Activated naive CD4-positive, alpha-beta T cell treated with anti-CD3 and anti-CD28 coated beads, Interleukin-2, amount 50 U/mL, for 72 hours (primary cell): Measurements from ENCODE around the gene MXRA8. TPM values are rescaled to one million over a fixed set of nuclear protein-coding genes. Genes with fewer than 3 reads are reported as not detected.
A peak's percentile ranks its signal among the peaks of the same experiment; 100 is the strongest.
"Not testable (repeated sequence)": the region's sequence is repeated elsewhere in the genome, so short reads cannot be mapped to it uniquely, and the experiment has no call there.

Source experiments
- ATAC-seq, 2 donors: fragments of 150-1000 bp; cut with Tn5 transposase; 2 replicates each; pipeline ENCODE4 v1.10.0; 2021; ENCODE audit warnings: mild to moderate bottlenecking in 2 of 2, moderate library complexity in 2 of 2
- DNase-seq, 2 donors: peaks; one replicate each; pipeline ENCODE4 v3.0.0; 2021 to 2022; ENCODE audit warnings: low spot score in 2 of 2
- H3K27ac Mint-ChIP-seq, 2 donors: one replicate each; pipeline ENCODE4 v1.8.0; 2022; ENCODE audit warnings: mild to moderate bottlenecking in 2 of 2, mixed read lengths in 2 of 2
- H3K36me3 Mint-ChIP-seq, 2 donors: one replicate each; pipeline ENCODE4 v1.8.0; 2022; ENCODE audit warnings: mixed read lengths in 2 of 2
- H3K9me3 Mint-ChIP-seq, 2 donors: one replicate each; pipeline ENCODE4 v1.8.0; 2022; ENCODE audit warnings: mixed read lengths in 2 of 2
- total RNA-seq, 2 donors: library from RNA; stranded (reverse); gene quantifications; one replicate each; pipeline ENCODE4 v1.2.3, GENCODE V29; 2022

Gene MXRA8
- total RNA-seq, 2 donors from 2014 or later, result 0.66 TPM; not detected in 1

DNA sequence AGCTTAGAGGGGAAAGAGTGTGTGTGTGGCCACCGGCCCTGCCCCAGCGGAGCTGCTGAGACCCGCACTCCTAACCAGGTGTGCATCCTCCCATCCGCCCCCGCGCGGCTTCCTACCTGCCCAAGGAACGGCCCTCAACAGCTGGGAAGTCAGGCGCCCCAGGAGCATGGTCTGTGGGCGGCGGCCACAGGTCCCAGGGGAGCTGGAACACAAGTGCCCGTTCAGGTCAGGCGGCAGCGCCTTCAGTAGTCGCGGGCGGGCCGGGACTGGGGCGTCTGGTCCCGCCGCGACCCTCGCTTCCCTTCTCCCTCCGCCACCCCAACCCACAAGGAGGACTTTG is 16.2 kb upstream of the MXRA8 start:
- ATAC-seq (no peak), DNase-seq (peak in 1 of 2 donors; percentile 61)
- Mint-ChIP-seq H3K9me3 (no peaks in the 10 kb centered on the region), H3K36me3 (peaks cover 0 to 12% of the 10 kb centered on the region in 2 donors), H3K27ac (peak overlapping the region; percentile 55 to 95)

DNA sequence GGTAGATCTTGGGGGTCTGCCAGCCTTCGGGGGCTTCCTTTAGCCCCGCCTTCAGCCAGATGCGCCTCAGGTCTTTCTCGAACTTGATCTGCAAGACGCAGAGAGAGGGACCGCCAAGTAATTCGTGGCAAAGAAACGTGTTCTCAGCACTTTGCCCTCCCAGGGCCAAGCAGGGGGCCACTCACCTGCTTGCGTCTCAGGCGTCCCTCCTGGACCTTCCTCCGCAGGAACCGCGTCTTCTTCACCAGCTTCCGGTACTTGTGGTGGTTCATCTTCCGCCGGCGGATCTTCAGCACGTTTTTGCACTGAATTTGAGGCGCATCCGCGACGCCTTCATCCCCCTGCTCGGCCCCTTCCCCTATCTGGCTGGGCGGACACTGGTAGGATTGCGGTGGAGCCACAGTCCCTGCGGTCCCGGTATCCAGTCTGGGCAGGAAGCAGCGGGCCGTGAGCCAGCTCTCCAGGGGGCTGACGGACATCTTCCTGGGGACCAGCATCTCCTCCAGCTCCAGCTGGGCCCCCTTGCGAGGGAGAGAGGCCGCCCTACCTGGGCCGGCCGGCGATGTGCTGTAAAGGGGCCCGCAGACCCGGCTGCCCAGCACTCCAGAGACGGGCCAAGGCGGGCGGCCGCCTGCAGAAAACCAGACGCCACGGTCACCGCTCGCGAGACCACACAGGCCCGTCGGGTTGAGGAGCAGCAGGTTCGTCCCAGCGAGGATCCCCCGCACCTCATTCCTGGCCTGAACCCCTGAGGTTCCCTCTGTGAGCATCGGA is 15.6 kb upstream of the MXRA8 start:
- Mint-ChIP-seq H3K36me3 (peaks cover 0 to 12% of the 10 kb centered on the region in 2 donors), H3K9me3 (no peaks in the 10 kb centered on the region), H3K27ac (peak overlapping the region; percentile 79 to 95)
- ATAC-seq (no peak), DNase-seq (no peak)

DNA sequence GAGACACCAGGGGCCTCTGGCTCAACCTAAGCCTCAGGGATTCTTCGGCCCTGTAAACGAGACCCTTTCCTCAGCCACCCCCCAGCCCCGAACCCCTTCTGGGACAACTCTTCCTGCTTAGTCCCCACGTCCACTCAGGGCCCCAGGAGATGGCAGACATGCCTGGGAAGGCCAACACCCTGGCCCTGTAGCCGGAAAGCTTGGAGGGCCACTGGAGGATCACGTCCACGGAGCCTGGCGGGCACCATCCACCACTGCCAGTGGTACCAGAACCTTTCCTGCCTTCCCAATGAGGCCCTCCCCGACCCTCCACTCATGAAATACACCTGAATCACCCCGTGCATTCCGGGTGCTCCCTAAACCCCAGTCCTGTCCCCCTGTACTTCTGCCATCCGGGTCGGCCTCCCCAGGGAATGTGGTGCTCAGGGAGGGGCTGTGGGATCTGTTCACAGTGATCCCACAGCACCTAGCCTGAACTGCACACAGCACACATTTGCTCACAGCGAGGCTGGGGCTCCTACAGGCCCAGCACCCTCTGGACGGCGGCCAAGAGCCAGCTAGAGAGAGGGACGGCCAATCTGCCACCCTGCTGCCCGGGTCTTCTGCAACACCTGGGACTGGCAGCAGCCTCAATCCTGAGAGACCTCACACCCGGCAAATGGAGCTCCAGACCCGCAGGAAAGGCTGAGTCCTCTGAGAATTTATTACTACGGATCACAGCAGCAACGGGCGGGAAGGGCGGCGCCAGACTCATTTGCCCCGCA is 14.9 kb upstream of the MXRA8 start:
- H3K36me3 Mint-ChIP-seq, result peaks cover 0 to 12% of the 10 kb centered on the region in 2 donors
- ATAC-seq, result no peak
- no peaks in the 10 kb centered on the region for H3K9me3 Mint-ChIP-seq
- DNase-seq, result no peak
- peak overlapping the region; percentile 14 to 95 for H3K27ac Mint-ChIP-seq

DNA sequence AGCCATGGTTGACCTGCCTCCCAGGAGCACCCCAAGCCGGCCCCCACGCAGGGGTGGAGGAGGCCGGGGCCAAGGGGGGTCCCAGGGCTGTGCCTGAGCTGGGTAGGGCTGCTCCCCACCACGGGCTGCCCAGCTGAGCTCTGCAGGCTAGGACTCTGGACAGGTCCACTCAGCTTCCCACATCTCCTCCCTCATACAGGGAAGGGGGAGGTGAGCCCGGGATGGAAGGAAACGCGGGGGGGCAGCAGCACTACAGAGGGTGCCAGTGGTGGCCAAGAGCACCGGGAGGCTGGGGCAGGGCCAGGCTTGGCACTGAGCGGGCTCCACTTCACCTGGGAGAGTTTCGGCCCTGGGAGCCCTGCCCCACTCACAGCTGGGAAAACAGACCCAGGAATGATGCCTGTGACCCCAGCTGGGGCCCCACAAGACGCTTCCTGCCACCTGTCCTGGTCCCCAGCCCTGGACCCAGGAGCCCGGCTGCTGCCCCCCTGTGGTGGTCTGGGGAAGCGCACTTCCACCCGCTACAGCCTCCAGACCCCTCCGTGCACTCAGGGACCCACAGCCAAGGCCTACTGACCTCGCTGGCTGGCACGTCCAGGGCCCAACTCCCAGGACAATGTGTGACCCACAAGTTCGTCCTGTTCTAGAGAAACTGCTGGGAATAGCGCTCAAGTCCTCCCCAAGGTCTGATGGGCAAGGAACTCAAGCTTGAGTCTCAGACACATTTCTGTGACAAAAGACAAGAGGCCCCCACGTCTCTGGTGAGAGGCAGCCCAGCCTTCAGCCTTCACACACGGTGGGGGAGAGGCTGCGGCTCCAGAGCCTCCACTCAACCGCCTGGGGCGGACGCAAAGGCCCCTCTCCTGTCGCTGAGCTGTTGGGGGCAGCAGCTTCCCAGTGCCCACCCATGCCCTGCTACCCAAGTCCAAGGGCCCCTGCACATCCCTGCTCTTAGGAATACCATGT is 13.7 kb upstream of the MXRA8 start:
- Mint-ChIP-seq H3K9me3 (no peaks in the 10 kb centered on the region), H3K27ac (no peak overlapping the region), H3K36me3 (peaks cover 0 to 12% of the 10 kb centered on the region in 2 donors)
- ATAC-seq, result peak; percentile 43 to 49
- peak; percentile 77 to 93 for DNase-seq

DNA sequence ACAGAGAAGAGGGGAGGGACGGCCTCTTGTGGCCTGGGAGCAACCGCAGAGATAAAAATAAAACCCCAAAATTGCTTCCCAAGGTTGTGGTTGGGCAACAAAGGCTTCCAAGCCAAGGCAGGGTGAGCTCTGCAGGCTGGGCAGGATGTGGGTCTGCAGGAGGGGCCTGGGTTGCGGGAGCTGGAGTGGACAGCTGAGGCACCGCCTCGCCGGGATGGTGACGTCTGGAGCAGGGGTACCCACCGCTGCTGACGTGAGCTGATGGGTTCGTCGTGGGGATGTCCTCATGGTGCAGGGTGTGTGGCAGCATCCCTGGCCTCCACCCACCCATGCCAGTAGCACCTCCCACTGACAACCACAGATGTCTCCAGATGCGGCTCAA is 13.0 kb upstream of the MXRA8 start:
- H3K9me3 Mint-ChIP-seq, result no peaks in the 10 kb centered on the region
- DNase-seq (peak in 1 of 2 donors; percentile 72), ATAC-seq (peak in 1 of 2 donors; percentile 39)
- H3K27ac Mint-ChIP-seq, result peak overlapping the region; percentile 36 to 53
- H3K36me3 Mint-ChIP-seq, result peaks cover 0 to 12% of the 10 kb centered on the region in 2 donors

DNA sequence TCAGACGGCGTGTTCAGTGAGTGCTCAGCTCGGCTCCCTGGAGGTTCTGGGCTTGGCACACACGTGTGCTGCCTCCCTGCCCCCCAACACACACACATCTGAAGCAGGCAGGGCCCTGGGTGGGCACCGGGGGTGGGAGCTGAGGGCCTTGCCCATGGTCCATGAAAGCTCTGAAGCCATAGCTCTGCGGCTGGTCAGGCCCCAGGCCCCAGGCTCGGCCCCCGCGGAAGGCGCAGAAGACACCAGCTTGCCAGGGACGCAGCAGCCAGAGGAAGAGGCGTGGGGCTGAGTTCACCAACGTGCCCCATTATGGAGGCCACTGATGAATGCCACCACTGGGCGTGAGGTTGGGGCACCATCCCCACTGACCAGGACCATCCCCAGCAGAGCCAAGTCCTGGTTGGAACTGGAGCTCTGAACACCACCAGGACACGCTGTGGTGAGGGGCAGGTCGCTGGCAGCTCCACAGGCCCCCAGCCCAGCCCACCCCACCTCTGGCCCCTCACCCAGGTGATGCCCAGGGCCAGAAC is 12.5 kb upstream of the MXRA8 start:
- ATAC-seq (no peak), DNase-seq (no peak)
- Mint-ChIP-seq H3K36me3 (peaks cover 0 to 12% of the 10 kb centered on the region in 2 donors), H3K27ac (peak overlapping the region; percentile 36 to 53), H3K9me3 (no peaks in the 10 kb centered on the region)

DNA sequence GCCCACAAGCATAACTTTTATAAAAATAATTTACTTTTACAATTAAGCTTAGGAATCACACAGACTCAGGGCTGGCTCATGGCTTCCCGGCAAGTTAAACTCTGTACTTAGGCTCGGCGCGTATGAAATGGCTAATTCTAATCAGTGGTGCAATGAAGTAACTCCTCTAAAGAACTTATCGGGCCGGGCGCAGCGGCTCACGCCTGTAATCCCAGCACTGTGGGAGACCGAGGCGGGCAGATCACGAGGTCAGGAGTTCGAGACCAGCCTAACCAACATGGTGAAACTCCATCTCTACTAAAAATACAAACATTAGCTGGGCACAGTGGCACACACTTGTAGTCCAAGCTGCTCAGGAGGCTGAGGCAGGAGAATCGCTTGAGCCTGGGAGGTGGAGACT is 11.7 kb upstream of the MXRA8 start:
- H3K36me3 Mint-ChIP-seq, ATAC-seq, H3K27ac Mint-ChIP-seq, DNase-seq, H3K9me3 Mint-ChIP-seq: not testable (repeated sequence)

DNA sequence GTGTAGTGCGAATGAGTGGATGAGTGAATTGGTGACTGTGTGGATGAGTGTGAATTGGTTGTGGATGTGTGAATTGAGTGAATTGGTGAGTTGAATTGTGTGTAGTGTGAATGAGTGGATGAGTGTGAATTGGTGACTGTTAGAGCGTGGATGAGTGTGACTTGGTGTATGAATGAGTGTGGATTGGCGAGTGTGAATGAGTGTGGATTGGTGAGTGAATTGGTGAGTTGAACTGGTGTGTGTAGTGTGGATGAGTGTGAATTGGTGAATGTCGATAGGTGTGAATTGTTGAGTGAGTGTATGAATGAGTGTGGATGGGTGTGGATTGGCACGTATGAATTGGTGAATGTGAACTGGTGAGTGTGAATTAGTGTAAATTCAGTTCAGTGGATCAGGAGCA is 9.0 kb upstream of the MXRA8 start:
- Mint-ChIP-seq H3K36me3 (no peaks in the 10 kb centered on the region), H3K9me3 (no peaks in the 10 kb centered on the region), H3K27ac (no peak overlapping the region)
- ATAC-seq (no peak), DNase-seq (no peak)

DNA sequence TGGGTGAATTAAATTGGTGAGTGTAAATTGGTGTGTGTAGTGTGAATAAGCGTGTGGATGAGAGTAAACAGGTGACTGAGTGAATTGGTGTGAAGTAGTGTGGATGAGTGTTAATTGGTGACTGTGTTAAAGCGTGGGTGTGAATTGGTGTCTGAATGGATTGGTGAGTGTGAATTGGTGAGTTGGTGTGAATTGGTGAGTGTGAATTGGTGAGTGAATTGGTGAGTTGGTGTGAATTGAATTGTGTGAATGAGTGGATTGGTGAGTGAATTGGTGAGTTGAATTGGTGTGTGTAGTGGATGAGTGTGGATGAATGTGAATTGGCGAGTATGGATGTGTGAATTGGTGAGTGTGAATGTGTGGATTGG is 8.3 kb upstream of the MXRA8 start:
- Mint-ChIP-seq H3K36me3 (no peaks in the 10 kb centered on the region), H3K9me3 (no peaks in the 10 kb centered on the region), H3K27ac (no peak overlapping the region)
- DNase-seq (no peak), ATAC-seq (no peak)

DNA sequence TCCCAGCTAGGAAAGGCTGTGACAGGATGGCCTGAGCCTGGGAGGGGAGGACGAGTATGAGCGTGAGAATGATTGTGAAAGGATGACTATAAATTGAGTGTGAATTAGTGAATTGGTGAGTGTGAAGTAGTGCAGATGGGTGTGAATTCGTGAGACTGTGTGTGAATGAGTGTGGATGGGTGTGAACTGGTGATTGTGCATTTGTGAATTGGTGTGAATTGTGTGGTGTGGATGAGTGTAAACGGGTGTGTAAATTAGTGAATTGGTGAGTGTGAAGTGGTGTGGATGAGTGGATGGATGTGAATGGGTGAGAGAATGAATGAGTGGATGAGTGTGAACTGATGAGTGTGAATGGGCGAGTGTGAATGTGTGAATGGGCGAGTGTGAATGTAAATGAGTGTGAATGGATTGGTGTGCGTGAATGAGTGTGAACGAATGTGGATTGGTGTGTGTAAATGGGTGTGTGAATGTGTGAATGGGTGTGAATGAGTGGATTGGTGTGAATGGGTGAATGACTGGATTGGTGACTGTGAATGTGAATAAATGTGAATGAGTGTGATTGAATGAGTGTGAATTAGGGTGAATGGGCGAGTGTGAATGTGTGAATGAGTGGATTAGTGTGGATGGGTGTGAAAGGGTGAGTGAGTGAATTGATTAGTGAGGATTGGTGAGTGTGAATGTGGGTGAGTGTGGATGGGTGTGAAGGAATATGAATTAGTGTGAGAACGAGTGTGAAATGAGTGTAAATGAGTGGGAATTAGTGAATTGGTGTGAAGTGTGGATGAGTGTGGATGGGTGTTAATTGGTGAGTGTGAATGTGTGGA is 7.7 kb upstream of the MXRA8 start:
- Mint-ChIP-seq H3K27ac (no peak overlapping the region), H3K36me3 (no peaks in the 10 kb centered on the region), H3K9me3 (no peaks in the 10 kb centered on the region)
- DNase-seq (no peak), ATAC-seq (no peak)

DNA sequence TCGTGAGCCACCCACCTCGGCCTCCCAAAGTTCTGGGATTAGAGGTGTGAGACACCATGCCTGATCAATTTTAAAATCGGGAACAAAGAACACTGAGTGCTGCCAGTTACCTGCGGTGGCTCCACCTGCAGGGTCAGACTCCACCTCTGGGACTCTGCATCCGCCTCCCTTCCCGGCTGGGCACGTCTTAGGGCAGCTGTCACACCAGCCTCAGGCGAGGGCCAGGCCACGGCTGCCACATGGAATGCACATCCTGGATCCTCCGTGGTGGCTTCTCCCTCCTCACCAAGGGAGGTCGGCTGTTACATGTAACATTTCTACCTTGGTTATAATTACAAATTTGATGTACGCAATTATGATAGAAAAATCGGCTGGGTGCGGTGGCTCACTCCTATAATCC is 5.9 kb upstream of the MXRA8 start:
- Mint-ChIP-seq H3K27ac (no peak overlapping the region), H3K36me3 (no peaks in the 10 kb centered on the region), H3K9me3 (no peaks in the 10 kb centered on the region)
- DNase-seq, result no peak
- ATAC-seq, result no peak

DNA sequence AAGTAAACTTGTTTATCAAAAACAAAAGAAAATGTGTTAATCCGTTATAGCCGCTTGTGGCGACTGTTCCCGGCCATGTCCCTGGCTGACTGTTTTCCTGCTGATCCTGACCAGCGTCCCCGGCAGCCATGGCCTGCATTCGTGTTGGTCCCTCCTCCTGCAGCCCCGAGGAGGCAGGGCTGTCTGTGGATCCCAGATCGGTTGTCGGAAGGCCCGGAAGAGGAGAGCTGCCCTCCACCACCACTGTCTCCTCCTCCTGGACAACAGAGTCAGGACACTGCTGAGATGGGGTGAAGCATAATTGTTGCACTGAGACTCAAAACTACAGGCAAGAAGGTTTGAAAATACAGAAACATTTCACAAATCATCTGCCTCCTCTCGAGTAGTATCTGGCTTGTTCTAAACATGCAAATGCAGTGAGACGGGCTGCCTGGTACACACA is 3.6 kb upstream of the MXRA8 start:
- DNase-seq (no peak), ATAC-seq (no peak)
- no peak overlapping the region for H3K27ac Mint-ChIP-seq
- no peaks in the 10 kb centered on the region for H3K36me3 Mint-ChIP-seq
- no peaks in the 10 kb centered on the region for H3K9me3 Mint-ChIP-seq

DNA sequence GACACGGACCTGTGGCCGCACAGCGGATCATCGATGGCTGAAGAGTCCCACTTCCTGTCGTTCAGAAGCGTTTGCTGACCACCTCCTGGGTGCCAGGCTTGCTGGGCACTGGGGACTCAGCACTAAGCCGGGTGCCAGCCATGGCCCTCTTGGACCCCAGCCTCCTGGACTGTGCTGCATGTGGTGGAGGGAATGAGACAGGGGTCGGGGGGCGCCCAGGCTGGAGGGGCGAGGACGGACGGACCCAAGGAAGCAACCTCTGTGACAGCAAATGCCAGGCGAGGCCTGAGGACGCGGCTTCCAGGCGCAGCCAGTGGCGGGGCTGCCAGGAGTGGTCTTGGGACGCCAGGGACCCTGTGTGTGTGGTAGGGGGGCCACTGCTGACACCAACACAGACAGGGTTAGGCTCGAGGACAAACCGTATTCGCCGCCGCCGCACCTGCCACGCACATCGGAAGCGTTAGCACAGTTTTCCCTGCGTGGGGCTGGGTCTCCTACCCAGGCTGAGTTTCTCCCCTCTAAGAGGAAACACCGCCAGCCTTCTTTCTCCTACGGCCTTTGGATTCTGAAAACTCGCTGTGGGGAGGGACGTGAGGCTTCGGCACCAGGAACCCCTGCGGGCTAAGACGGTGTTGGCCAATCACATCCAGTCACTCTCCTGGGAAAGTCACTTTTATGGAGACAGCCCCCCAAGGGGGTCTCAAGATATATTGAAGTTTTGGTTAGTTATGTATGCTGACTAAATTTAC is 3.1 kb upstream of the MXRA8 start:
- DNase-seq (no peak), ATAC-seq (no peak)
- H3K9me3 Mint-ChIP-seq, result no peaks in the 10 kb centered on the region
- H3K27ac Mint-ChIP-seq, result no peak overlapping the region
- H3K36me3 Mint-ChIP-seq, result no peaks in the 10 kb centered on the region

DNA sequence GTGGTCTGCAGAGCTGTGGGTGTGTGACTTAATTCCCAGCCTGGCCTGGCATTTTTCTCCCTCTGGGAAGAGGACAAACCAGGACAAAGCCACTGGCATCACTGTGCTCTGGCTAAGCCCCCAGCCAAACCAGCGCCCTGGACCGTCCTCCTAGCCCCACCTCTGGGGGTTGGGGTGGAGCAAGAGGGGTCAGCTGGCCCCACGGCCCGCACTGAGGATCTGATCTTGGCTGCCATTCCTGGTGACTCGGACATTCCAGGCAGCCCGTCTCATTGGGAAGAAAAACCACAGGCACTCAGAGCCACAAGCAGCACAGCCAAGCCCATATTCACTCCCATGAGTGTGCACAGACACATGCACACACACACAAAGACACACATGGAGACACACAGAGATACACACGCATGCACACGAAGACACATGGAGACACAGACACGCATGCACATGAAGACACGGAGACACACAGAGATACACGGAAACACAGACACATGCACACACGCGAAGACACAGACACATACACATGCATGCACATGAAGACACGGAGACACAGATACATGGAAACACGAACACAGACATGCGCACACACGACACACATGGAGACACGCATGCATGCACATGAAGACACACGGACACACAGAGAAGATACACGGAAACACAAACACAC is 2.3 kb upstream of the MXRA8 start:
- Mint-ChIP-seq H3K36me3 (no peaks in the 10 kb centered on the region), H3K27ac (no peak overlapping the region), H3K9me3 (no peaks in the 10 kb centered on the region)
- ATAC-seq, result no peak
- DNase-seq, result no peak
